ENCODE data around the gene ABCB11.

GRCh38 chr2:168949324-168949723 is 81.8 kb downstream of the ABCB11 start:
- TF ChIP-seq POLR2AphosphoS5 (IDR thresholded peaks at IDR 0.05) = no peak
- TF ChIP-seq, protein P1, sequence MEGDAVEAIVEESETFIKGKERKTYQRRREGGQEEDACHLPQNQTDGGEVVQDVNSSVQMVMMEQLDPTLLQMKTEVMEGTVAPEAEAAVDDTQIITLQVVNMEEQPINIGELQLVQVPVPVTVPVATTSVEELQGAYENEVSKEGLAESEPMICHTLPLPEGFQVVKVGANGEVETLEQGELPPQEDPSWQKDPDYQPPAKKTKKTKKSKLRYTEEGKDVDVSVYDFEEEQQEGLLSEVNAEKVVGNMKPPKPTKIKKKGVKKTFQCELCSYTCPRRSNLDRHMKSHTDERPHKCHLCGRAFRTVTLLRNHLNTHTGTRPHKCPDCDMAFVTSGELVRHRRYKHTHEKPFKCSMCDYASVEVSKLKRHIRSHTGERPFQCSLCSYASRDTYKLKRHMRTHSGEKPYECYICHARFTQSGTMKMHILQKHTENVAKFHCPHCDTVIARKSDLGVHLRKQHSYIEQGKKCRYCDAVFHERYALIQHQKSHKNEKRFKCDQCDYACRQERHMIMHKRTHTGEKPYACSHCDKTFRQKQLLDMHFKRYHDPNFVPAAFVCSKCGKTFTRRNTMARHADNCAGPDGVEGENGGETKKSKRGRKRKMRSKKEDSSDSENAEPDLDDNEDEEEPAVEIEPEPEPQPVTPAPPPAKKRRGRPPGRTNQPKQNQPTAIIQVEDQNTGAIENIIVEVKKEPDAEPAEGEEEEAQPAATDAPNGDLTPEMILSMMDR (IDR thresholded peaks at IDR 0.05) = no peak
- no peak for TF ChIP-seq POLR2A (IDR thresholded peaks at IDR 0.05)

Data from breast epithelium (tissue), 3 donors.